Bone marrow (tissue), 2 donors: ENCODE measurements around the gene MTG2.

Source experiments
- DNase-seq, 2 donors: peaks; one replicate each; lab custom pipeline; 2025; lab: John Stamatoyannopoulos, UW

Gene MTG2

GRCh38 chr20:62219992-62220665, 37.3 kb downstream of the MTG2 start, which contains the start of gene HRH3:
Gene HRH3 (minus strand): TSS chr20:62220278. CDS start chr20:62219970, 308 bp downstream.
- DNase-seq, result peak in 1 of 2 donors; percentile 8

GRCh38 chr20:62220666-62221568, 38.1 kb downstream of the MTG2 start:
- no peak for DNase-seq

GRCh38 chr20:62222266-62222850, 39.5 kb downstream of the MTG2 start:
- DNase-seq, result no peak

- no peak for DNase-seq
These were observed 40.1 kb downstream of the MTG2 start for GRCh38 chr20:62222972-62223371.

- DNase-seq, result no peak
These were observed 40.7 kb downstream of the MTG2 start for GRCh38 chr20:62223571-62223970.

GRCh38 chr20:62224113-62224855, 41.5 kb downstream of the MTG2 start:
- no peak for DNase-seq

- no peak for DNase-seq
These were observed 42.2 kb downstream of the MTG2 start for GRCh38 chr20:62225026-62225425.

- no peak for DNase-seq
These were observed 43.2 kb downstream of the MTG2 start for GRCh38 chr20:62225820-62226635.

GRCh38 chr20:62226707-62227590, 44.1 kb downstream of the MTG2 start:
- DNase-seq, result no peak

GRCh38 chr20:62227591-62227976, 44.8 kb downstream of the MTG2 start:
- DNase-seq, result no peak

GRCh38 chr20:62227977-62228958, 45.4 kb downstream of the MTG2 start:
- DNase-seq, result no peak

GRCh38 chr20:62228982-62229545, 46.2 kb downstream of the MTG2 start:
- DNase-seq, result no peak

GRCh38 chr20:62229667-62230066, 46.8 kb downstream of the MTG2 start:
- DNase-seq, result no peak

- no peak for DNase-seq
These were observed 47.4 kb downstream of the MTG2 start for GRCh38 chr20:62230276-62230675.

GRCh38 chr20:62230696-62231095, 47.9 kb downstream of the MTG2 start:
- no peak for DNase-seq

GRCh38 chr20:62231292-62231691, 48.5 kb downstream of the MTG2 start:
- no peak for DNase-seq

- no peak for DNase-seq
These were observed 49.4 kb downstream of the MTG2 start for GRCh38 chr20:62232194-62232593.

GRCh38 chr20:62232770-62233645, 50.2 kb downstream of the MTG2 start:
- DNase-seq, result no peak
